ENCODE measurements around the gene PTGES2.

DNA sequence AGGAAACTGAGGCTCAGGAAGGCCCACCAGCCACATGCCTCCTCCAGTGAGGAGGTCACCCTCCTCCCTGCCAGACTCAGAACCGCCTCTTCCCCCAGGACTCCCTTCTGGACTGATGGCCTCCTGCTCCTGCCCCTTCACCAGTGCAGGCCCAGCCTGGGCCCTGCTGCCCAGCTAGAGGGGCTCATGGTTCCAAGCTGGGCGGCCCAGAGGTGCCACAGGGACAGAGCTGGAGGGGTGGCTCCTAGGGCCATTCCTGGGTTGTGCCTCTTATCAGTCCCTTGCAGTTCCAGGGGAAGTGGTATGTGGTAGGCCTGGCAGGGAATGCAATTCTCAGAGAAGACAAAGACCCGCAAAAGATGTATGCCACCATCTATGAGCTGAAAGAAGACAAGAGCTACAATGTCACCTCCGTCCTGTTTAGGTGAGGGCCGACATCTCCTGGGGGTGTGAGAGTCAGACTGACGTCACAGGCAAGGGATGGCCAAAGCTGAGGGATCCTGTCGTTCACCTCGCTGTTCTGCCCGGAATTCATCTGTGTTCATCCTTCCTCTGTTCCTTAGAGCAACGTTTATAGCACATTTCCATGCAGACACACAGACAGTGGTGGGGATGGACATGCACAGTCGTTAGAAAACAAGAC, 22.5 kb upstream of the PTGES2 start:
- TF ChIP-seq MXI1 (conservative IDR thresholded peaks at IDR 0.05; ENCODE audit: poor library complexity, severe bottlenecking) (no peak), EP300 (conservative IDR thresholded peaks at IDR 0.05; ENCODE audit: poor library complexity, severe bottlenecking) (no peak), EZH2 (IDR thresholded peaks at IDR 0.05; ENCODE audit: borderline replicate concordance, insufficient read depth, low read length, poor library complexity, severe bottlenecking) (no peak), RAD21 (conservative IDR thresholded peaks at IDR 0.05) (no peak), POLR2AphosphoS5 (IDR thresholded peaks at IDR 0.05) (no peak)
- TF ChIP-seq, protein P1, sequence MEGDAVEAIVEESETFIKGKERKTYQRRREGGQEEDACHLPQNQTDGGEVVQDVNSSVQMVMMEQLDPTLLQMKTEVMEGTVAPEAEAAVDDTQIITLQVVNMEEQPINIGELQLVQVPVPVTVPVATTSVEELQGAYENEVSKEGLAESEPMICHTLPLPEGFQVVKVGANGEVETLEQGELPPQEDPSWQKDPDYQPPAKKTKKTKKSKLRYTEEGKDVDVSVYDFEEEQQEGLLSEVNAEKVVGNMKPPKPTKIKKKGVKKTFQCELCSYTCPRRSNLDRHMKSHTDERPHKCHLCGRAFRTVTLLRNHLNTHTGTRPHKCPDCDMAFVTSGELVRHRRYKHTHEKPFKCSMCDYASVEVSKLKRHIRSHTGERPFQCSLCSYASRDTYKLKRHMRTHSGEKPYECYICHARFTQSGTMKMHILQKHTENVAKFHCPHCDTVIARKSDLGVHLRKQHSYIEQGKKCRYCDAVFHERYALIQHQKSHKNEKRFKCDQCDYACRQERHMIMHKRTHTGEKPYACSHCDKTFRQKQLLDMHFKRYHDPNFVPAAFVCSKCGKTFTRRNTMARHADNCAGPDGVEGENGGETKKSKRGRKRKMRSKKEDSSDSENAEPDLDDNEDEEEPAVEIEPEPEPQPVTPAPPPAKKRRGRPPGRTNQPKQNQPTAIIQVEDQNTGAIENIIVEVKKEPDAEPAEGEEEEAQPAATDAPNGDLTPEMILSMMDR (IDR thresholded peaks at IDR 0.05; ENCODE audit: poor library complexity, severe bottlenecking): no peak

Data from neural cell (in vitro differentiated cells).